Kidney capillary endothelial cell (primary cell): ENCODE data around the gene BCL6B.
"Not testable (repeated sequence)": the region's sequence is repeated elsewhere in the genome, so short reads cannot be mapped to it uniquely, and the experiment has no call there.

Experiments
- DNase-seq: peaks from one replicate; pipeline ENCODE4 v3.0.0-alpha.2; 2018; ENCODE audit warnings: low spot score

The BCL6B gene

GRCh38 chr17:7029096-7029495, 6.2 kb downstream of the BCL6B start:
- DNase-seq = no peak

- DNase-seq = peak; percentile 91
Observed at GRCh38 chr17:7029659-7030058, 6.8 kb downstream of the BCL6B start.

GRCh38 chr17:7034955-7035590, 12.2 kb downstream of the BCL6B start:
- DNase-seq = peak; percentile 73

GRCh38 chr17:7035591-7036368, 12.9 kb downstream of the BCL6B start, which contains the start of gene SLC16A13:
SLC16A13 (plus strand) TSS chr17:7036015; CDS start chr17:7036383, 368 bp downstream.
- peak; percentile 93 for DNase-seq

GRCh38 chr17:7038025-7038862, 15.4 kb downstream of the BCL6B start:
- no peak for DNase-seq

GRCh38 chr17:7039832-7040231, 17.0 kb downstream of the BCL6B start:
- DNase-seq = no peak

- DNase-seq = no peak
Observed at GRCh38 chr17:7041607-7042500, 19.0 kb downstream of the BCL6B start.

- no peak for DNase-seq
Observed at GRCh38 chr17:7042501-7043181, 19.8 kb downstream of the BCL6B start.

- no peak for DNase-seq
Observed at GRCh38 chr17:7043182-7043496, 20.3 kb downstream of the BCL6B start.

GRCh38 chr17:7043497-7044198, 20.8 kb downstream of the BCL6B start, which contains the start of gene SLC16A11:
SLC16A11 (minus strand) TSS chr17:7044092; CDS start chr17:7043513, 579 bp downstream.
- DNase-seq = no peak

GRCh38 chr17:7045492-7046126, 22.8 kb downstream of the BCL6B start:
- DNase-seq = peak; percentile 82

GRCh38 chr17:7046127-7046724, 23.4 kb downstream of the BCL6B start:
- no peak for DNase-seq

GRCh38 chr17:7046725-7047397, 24.0 kb downstream of the BCL6B start:
- DNase-seq = not testable (repeated sequence)

GRCh38 chr17:7047566-7047965, 24.7 kb downstream of the BCL6B start:
- DNase-seq = no peak

- no peak for DNase-seq
Observed at GRCh38 chr17:7048968-7049367, 26.1 kb downstream of the BCL6B start.

GRCh38 chr17:7050583-7050982, 27.7 kb downstream of the BCL6B start:
- not testable (repeated sequence) for DNase-seq

- no peak for DNase-seq
Observed at GRCh38 chr17:7056386-7056785, 33.5 kb downstream of the BCL6B start.

GRCh38 chr17:7058831-7059447, 36.1 kb downstream of the BCL6B start:
- DNase-seq = peak; percentile 87
